T-helper 1 cell (primary cell): ENCODE data around the gene SPRR5.

Experiments used
- DNase-seq, 5 donors: peaks; one replicate each; pipeline ENCODE4 v3.0.0-alpha.2; 2012 to 2020

Gene SPRR5

DNA sequence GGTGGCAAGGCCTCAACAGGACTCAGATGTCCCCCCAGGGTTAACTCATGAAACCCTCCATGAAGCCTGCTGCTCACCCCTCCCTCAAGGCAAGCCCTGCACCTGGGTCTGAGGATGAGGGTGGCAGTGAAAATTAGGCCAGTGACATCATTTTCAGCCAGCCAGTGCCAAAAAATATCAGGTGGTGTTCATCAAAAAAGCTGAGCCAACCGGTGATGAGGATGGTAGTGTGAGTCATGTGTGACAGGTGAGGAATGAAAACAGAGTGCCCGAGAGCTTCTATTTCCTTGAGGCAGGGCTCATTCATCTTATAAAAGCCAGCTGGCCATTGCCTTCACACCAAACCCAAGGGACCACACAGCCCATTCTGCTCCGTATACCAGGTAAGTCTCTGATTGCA lies 36.7 kb downstream of the SPRR5 start, which contains the start of gene SPRR1A:
Gene SPRR1A (plus strand): TSS at position 339 of the 400 bp plus-strand sequence. CDS start 1,150 bp downstream, outside the sequence.
- DNase-seq, result no peak

DNA sequence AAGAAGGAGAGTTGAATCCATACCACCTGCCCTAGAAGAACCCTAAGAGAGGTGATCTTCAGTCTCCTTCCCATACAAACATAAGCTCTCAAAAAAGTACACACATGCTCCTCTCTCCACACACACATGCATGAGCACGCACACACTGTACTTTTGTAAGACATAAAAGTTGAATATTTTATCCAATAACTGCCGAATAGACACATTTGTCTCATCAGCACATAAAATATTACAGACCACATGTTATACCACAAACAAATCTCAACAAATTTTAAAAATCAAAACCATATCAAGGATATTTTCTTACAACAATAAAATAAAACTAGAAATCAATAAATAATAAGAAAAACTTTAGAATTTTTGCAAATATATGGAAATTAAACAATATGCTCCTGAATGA lies 39.6 kb downstream of the SPRR5 start:
- no peak for DNase-seq

DNA sequence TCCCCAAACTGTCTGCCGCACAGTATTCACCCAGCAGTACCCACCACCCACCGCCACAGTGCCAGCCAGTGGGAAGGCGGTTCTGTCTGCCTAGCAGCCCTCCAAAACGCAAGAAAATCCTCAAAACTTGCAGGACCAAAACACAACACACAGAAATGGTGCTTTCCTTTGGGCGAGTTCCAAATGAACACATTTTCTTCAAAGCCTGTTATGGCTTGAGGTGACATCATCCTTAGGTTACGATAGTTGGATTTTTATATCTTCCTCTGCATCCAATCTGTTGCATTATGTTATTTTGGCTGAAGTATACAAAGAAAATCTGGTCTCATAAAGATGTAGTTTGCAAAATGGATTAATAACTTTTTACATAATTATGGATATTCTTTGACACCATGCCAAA lies 46.2 kb downstream of the SPRR5 start:
- DNase-seq, result no peak

- DNase-seq, result no peak
Observed at GRCh38 chr1:152995842-152996241, 48.8 kb downstream of the SPRR5 start.

GRCh38 chr1:152996633-152997400 lies 49.8 kb downstream of the SPRR5 start:
- DNase-seq, result no peak

- no peak for DNase-seq
Observed at GRCh38 chr1:152997901-152998300, 50.9 kb downstream of the SPRR5 start.

DNA sequence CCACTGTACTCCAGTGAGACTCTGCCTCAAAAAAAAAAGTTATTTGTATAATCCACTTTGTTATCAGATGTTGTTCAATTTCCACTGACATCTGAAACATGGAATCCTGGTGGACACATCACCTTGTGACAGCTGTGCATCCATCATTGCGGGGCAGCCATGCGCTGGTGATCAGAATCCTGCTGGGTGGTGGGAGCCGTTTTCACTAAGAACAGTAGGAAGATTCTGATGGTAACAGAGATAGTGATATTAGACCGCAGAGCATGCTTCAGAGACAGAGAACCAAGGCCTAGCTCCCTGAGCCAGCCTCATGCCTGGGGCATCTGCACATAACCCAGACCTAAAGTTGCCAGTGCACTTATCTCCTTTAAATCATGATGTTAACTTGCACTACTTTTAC lies 51.5 kb downstream of the SPRR5 start:
- no peak for DNase-seq
